HEK293 (cell line): ENCODE data around the gene TMEM11.

Experiments
- EGR2 ChIP-seq: fragments of 450-650 bp; formaldehyde crosslinking; IDR thresholded peaks from 2 replicates; pipeline ENCODE4 v1.5.1; 2016; ENCODE audit warnings: low read depth, missing biosample characterization, missing genetic modification characterization
- HOXC10 ChIP-seq: sonication (generic); formaldehyde crosslinking; IDR thresholded peaks from 2 replicates; pipeline ENCODE4 v1.8.1; 2023; ENCODE audit warnings: mild to moderate bottlenecking, missing genetic modification reagents
- YY1 ChIP-seq: fragments of 450-650 bp; formaldehyde crosslinking; IDR thresholded peaks from 2 replicates; pipeline ENCODE4 v1.5.1; 2018; ENCODE audit warnings: missing biosample characterization, missing genetic modification characterization
- ZNF10 ChIP-seq: fragments of 450-650 bp; formaldehyde crosslinking; IDR thresholded peaks from 2 replicates; pipeline ENCODE4 v1.5.1; 2017; ENCODE audit warnings: missing biosample characterization, missing genetic modification characterization
- ZNF112 ChIP-seq: fragments of 450-650 bp; formaldehyde crosslinking; IDR thresholded peaks from 2 replicates; pipeline ENCODE4 v1.5.0; 2017; ENCODE audit warnings: missing biosample characterization, missing genetic modification characterization
- ZNF2 ChIP-seq: fragments of 450-650 bp; formaldehyde crosslinking; IDR thresholded peaks from 2 replicates; pipeline ENCODE4 v1.5.1; 2016; ENCODE audit warnings: missing biosample characterization, missing genetic modification characterization
- ZNF266 ChIP-seq: fragments of 450-650 bp; formaldehyde crosslinking; IDR thresholded peaks from 2 replicates; pipeline ENCODE4 v1.5.1; 2016; ENCODE audit warnings: missing biosample characterization, missing genetic modification characterization, low read depth
- ZNF274 ChIP-seq, 2 experiments: fragments of 200-500 bp in 1 of 2; fragments of 450-650 bp in 1 of 2; sonication (Bioruptor generic) in 1 of 2; formaldehyde crosslinking in 1 of 2; IDR thresholded peaks; 2 replicates each; pipeline versions ENCODE4 v1.5.1 to v1.6.1; 2014 to 2016; ENCODE audit warnings: borderline replicate concordance in 1 of 2, inconsistent platforms in 1 of 2, low read length in 1 of 2, missing biosample characterization in 1 of 2, missing genetic modification characterization in 1 of 2
- ZNF335 ChIP-seq: fragments of 450-650 bp; formaldehyde crosslinking; conservative IDR thresholded peaks from 2 replicates; pipeline ENCODE4 v1.5.1; 2016; ENCODE audit warnings: missing biosample characterization, missing genetic modification characterization
- ZNF354C ChIP-seq: fragments of 450-650 bp; formaldehyde crosslinking; IDR thresholded peaks from 2 replicates; pipeline ENCODE4 v1.5.1; 2016; ENCODE audit warnings: missing biosample characterization, missing genetic modification characterization, low read depth, borderline replicate concordance
- ZNF366 ChIP-seq: fragments of 450-650 bp; formaldehyde crosslinking; conservative IDR thresholded peaks from 2 replicates; pipeline ENCODE4 v1.5.1; 2016; ENCODE audit warnings: missing biosample characterization, missing genetic modification characterization
- ZNF433 ChIP-seq: fragments of 450-650 bp; formaldehyde crosslinking; IDR thresholded peaks from 2 replicates; pipeline ENCODE4 v1.5.1; 2016; ENCODE audit warnings: missing biosample characterization, missing genetic modification characterization, low read depth
- ZNF48 ChIP-seq: fragments of 450-650 bp; formaldehyde crosslinking; IDR thresholded peaks from 2 replicates; pipeline ENCODE4 v1.5.1; 2016; ENCODE audit warnings: missing biosample characterization, missing genetic modification characterization
- ZNF529 ChIP-seq: fragments of 450-650 bp; formaldehyde crosslinking; IDR thresholded peaks from 2 replicates; pipeline ENCODE4 v1.5.1; 2017; ENCODE audit warnings: missing genetic modification characterization, missing biosample characterization; ENCODE audit not compliant: insufficient replicate concordance
- ZNF544 ChIP-seq: fragments of 450-650 bp; formaldehyde crosslinking; IDR thresholded peaks from 2 replicates; pipeline ENCODE4 v1.5.0; 2017; ENCODE audit warnings: missing biosample characterization, missing genetic modification characterization
- ZNF585B ChIP-seq: fragments of 450-650 bp; formaldehyde crosslinking; IDR thresholded peaks from 2 replicates; pipeline ENCODE4 v1.5.1; 2016; ENCODE audit warnings: missing biosample characterization, missing genetic modification characterization
- ZNF664 ChIP-seq: fragments of 450-650 bp; formaldehyde crosslinking; IDR thresholded peaks from 2 replicates; pipeline ENCODE4 v1.5.1; 2016; ENCODE audit warnings: missing biosample characterization, missing genetic modification characterization
- ZSCAN16 ChIP-seq: fragments of 450-650 bp; formaldehyde crosslinking; IDR thresholded peaks from 2 replicates; pipeline ENCODE4 v1.5.1; 2016; ENCODE audit warnings: missing biosample characterization, missing genetic modification characterization
- TF ChIP-seq, protein P1 (sequence below): fragments of 450-650 bp; formaldehyde crosslinking; IDR thresholded peaks from 2 replicates; pipeline ENCODE4 v1.5.1; 2017; ENCODE audit warnings: missing biosample characterization, missing genetic modification characterization
- TF ChIP-seq, protein P2 (sequence below): fragments of 450-650 bp; formaldehyde crosslinking; IDR thresholded peaks from 2 replicates; pipeline ENCODE4 v1.5.1; 2016; ENCODE audit warnings: missing biosample characterization, missing genetic modification characterization, borderline replicate concordance
- TF ChIP-seq, protein P3 (sequence below): fragments of 450-650 bp; formaldehyde crosslinking; conservative IDR thresholded peaks from 2 replicates; pipeline ENCODE4 v1.5.1; 2016; ENCODE audit warnings: low read depth, missing biosample characterization, missing genetic modification characterization
- TF ChIP-seq, protein P4 (sequence below): fragments of 450-650 bp; formaldehyde crosslinking; IDR thresholded peaks from 2 replicates; pipeline ENCODE4 v1.5.1; 2016; ENCODE audit warnings: missing biosample characterization, missing genetic modification characterization
- TF ChIP-seq, protein P5 (sequence below): fragments of 450-650 bp; formaldehyde crosslinking; IDR thresholded peaks from 2 replicates; pipeline ENCODE4; 2016; ENCODE audit warnings: missing biosample characterization, missing genetic modification characterization

TMEM11 gene

DNA sequence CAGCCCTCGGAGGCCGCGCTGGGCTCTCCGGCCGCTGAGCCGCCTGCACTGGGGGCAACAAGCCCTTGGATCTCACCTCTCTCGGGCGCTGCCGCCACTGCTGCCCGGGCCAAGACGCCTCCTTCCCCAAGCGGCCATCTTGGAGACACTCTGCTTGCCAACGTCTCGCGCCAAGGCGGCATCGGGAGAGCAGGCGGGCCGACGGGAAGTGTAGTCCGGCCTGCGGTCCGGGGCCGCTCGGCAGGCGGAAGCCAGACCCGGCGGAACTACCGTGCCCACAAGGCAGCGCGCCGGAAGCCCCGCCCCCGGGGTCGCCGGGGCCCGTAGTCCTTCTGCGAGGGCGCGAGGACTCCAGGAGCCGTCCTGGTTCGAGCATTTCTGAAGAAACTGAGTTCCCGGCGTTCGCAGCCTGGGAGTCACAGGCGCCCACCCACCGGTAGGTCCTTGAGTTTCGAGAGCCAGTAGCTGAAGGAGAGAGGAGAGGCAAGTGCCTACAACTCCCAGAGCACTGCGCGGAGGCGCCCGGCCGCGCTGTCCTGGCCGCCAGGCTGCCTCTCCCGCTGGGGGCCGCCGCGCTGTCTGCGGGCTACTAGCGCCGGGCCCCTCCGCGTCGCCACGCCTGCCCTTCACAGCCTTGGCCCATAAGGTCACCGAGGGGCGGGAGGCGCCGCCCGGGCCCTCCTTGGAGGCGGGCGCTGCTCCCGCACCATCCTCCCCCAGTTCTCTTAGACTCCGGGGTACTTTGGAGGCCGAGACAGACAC, at the start of gene TMEM11 (continued):
- TF ChIP-seq ZNF10 (no peak; the same call in 1 of the 2 replicates), ZNF112 (tag by site-specific recombination) (no peak), ZNF529 (no peak), ZNF335 (tag by site-specific recombination) (peak; percentile 87), ZNF585B (tag by site-specific recombination) (no peak), EGR2 (tag by site-specific recombination) (no peak; the same call in 1 of the 2 replicates), ZNF2 (tag by site-specific recombination) (no peak), ZNF354C (tag by site-specific recombination) (no peak), ZNF544 (tag by site-specific recombination) (no peak), ZNF433 (tag by site-specific recombination) (no peak), YY1 (peak; percentile 97), ZSCAN16 (no peak), ZNF664 (tag by site-specific recombination) (no peak), HOXC10 (CRISPR knock-in tag) (0 out of 2 replicates have a peak, but pooled peaks have one; percentile 18), ZNF48 (tag by site-specific recombination) (no peak), ZNF266 (tag by site-specific recombination) (no peak), ZNF274 (IDR thresholded peaks at IDR 0.05; ENCODE audit: low read length) (no peak), ZNF274 (tag by site-specific recombination; IDR thresholded peaks at IDR 0.05; ENCODE audit: borderline replicate concordance) (no peak), ZNF366 (tag by site-specific recombination) (no peak)
- TF ChIP-seq, protein P1, sequence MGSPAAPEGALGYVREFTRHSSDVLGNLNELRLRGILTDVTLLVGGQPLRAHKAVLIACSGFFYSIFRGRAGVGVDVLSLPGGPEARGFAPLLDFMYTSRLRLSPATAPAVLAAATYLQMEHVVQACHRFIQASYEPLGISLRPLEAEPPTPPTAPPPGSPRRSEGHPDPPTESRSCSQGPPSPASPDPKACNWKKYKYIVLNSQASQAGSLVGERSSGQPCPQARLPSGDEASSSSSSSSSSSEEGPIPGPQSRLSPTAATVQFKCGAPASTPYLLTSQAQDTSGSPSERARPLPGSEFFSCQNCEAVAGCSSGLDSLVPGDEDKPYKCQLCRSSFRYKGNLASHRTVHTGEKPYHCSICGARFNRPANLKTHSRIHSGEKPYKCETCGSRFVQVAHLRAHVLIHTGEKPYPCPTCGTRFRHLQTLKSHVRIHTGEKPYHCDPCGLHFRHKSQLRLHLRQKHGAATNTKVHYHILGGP (tag by site-specific recombination) = no peak
- TF ChIP-seq, protein P2, sequence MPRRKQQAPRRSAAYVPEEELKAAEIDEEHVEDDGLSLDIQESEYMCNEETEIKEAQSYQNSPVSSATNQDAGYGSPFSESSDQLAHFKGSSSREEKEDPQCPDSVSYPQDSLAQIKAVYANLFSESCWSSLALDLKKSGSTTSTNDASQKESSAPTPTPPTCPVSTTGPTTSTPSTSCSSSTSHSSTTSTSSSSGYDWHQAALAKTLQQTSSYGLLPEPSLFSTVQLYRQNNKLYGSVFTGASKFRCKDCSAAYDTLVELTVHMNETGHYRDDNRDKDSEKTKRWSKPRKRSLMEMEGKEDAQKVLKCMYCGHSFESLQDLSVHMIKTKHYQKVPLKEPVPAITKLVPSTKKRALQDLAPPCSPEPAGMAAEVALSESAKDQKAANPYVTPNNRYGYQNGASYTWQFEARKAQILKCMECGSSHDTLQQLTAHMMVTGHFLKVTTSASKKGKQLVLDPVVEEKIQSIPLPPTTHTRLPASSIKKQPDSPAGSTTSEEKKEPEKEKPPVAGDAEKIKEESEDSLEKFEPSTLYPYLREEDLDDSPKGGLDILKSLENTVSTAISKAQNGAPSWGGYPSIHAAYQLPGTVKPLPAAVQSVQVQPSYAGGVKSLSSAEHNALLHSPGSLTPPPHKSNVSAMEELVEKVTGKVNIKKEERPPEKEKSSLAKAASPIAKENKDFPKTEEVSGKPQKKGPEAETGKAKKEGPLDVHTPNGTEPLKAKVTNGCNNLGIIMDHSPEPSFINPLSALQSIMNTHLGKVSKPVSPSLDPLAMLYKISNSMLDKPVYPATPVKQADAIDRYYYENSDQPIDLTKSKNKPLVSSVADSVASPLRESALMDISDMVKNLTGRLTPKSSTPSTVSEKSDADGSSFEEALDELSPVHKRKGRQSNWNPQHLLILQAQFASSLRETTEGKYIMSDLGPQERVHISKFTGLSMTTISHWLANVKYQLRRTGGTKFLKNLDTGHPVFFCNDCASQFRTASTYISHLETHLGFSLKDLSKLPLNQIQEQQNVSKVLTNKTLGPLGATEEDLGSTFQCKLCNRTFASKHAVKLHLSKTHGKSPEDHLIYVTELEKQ (tag by site-specific recombination) = no peak
- TF ChIP-seq, protein P3, sequence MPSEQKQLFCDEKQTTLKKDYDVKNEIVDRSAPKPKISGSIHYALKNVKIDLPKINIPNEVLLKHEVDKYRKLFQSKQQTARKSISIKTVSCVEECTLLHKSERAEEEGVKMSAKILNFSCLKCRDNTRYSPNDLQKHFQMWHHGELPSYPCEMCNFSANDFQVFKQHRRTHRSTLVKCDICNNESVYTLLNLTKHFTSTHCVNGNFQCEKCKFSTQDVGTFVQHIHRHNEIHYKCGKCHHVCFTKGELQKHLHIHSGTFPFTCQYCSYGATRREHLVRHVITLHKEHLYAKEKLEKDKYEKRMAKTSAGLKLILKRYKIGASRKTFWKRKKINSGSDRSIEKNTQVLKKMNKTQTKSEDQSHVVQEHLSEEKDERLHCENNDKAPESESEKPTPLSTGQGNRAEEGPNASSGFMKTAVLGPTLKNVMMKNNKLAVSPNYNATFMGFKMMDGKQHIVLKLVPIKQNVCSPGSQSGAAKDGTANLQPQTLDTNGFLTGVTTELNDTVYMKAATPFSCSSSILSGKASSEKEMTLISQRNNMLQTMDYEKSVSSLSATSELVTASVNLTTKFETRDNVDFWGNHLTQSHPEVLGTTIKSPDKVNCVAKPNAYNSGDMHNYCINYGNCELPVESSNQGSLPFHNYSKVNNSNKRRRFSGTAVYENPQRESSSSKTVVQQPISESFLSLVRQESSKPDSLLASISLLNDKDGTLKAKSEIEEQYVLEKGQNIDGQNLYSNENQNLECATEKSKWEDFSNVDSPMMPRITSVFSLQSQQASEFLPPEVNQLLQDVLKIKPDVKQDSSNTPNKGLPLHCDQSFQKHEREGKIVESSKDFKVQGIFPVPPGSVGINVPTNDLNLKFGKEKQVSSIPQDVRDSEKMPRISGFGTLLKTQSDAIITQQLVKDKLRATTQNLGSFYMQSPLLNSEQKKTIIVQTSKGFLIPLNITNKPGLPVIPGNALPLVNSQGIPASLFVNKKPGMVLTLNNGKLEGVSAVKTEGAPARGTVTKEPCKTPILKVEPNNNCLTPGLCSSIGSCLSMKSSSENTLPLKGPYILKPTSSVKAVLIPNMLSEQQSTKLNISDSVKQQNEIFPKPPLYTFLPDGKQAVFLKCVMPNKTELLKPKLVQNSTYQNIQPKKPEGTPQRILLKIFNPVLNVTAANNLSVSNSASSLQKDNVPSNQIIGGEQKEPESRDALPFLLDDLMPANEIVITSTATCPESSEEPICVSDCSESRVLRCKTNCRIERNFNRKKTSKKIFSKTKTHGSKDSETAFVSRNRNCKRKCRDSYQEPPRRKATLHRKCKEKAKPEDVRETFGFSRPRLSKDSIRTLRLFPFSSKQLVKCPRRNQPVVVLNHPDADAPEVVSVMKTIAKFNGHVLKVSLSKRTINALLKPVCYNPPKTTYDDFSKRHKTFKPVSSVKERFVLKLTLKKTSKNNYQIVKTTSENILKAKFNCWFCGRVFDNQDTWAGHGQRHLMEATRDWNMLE = peak; percentile 33; the same call in 1 of the 2 replicates
- TF ChIP-seq, protein P4, sequence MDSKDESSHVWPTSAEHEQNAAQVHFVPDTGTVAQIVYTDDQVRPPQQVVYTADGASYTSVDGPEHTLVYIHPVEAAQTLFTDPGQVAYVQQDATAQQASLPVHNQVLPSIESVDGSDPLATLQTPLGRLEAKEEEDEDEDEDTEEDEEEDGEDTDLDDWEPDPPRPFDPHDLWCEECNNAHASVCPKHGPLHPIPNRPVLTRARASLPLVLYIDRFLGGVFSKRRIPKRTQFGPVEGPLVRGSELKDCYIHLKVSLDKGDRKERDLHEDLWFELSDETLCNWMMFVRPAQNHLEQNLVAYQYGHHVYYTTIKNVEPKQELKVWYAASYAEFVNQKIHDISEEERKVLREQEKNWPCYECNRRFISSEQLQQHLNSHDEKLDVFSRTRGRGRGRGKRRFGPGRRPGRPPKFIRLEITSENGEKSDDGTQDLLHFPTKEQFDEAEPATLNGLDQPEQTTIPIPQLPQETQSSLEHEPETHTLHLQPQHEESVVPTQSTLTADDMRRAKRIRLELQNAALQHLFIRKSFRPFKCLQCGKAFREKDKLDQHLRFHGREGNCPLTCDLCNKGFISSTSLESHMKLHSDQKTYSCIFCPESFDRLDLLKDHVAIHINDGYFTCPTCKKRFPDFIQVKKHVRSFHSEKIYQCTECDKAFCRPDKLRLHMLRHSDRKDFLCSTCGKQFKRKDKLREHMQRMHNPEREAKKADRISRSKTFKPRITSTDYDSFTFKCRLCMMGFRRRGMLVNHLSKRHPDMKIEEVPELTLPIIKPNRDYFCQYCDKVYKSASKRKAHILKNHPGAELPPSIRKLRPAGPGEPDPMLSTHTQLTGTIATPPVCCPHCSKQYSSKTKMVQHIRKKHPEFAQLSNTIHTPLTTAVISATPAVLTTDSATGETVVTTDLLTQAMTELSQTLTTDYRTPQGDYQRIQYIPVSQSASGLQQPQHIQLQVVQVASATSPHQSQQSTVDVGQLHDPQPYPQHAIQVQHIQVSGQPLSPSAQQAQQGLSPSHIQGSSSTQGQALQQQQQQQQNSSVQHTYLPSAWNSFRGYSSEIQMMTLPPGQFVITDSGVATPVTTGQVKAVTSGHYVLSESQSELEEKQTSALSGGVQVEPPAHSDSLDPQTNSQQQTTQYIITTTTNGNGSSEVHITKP (tag by site-specific recombination) = peak; percentile 58
- TF ChIP-seq, protein P5, sequence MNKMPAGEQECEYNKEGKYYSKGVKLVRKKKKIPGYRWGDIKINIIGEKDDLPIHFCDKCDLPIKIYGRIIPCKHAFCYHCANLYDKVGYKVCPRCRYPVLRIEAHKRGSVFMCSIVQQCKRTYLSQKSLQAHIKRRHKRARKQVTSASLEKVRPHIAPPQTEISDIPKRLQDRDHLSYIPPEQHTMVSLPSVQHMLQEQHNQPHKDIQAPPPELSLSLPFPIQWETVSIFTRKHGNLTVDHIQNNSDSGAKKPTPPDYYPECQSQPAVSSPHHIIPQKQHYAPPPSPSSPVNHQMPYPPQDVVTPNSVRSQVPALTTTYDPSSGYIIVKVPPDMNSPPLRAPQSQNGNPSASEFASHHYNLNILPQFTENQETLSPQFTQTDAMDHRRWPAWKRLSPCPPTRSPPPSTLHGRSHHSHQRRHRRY (tag by site-specific recombination) = no peak
